Urothelium cell line (cell line): Measurements from ENCODE around the gene ACTL8.
A peak's percentile ranks its signal among the peaks of the same experiment; 100 is the strongest.

Experiments
- DNase-seq: peaks from one replicate; pipeline ENCODE4 v3.0.0; 2011; ENCODE audit warnings: low spot score, mixed read lengths
- FAIRE-seq: peaks from 2 replicates; lab custom pipeline; 2011; peaks lifted over from hg19 to GRCh38; lab: Jason Lieb, UNC

ACTL8 gene, protein sequence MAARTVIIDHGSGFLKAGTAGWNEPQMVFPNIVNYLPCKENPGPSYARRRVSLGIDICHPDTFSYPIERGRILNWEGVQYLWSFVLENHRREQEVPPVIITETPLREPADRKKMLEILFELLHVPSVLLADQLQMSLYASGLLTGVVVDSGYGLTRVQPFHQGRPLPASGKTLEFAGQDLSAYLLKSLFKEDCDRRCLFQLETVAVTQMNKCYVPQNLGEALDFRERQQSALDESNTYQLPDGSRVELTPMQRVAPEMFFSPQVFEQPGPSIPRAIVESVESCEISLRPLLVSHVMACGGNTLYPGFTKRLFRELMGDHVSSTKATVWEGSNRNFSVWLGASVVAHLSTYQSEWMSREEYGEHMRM

DNA sequence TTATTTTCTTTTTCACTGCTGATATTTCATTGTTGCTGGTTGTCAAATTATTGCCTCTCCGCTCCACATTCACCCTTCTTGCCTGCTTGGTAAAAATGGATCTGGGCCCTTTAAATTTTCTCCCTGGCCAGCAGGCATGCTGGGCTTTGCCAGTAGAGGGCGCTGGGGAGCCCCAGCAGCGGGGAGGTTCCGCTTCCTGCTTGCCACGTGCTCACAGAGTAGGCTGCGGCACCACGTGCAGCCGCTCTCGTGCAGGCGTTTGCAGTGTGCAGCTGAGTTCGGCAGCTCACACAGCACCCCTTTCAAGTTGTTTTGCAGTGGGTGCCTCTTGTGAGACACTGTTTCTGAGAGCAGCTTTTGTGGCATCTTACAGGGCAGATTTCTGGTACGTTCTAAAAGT is at the start of gene ACTL8:
ACTL8 (plus strand) TSS at position 214 of the 400 bp plus-strand sequence. CDS start 67,676 bp downstream, outside the sequence.
- DNase-seq, result no peak
- FAIRE-seq, result no peak

DNA sequence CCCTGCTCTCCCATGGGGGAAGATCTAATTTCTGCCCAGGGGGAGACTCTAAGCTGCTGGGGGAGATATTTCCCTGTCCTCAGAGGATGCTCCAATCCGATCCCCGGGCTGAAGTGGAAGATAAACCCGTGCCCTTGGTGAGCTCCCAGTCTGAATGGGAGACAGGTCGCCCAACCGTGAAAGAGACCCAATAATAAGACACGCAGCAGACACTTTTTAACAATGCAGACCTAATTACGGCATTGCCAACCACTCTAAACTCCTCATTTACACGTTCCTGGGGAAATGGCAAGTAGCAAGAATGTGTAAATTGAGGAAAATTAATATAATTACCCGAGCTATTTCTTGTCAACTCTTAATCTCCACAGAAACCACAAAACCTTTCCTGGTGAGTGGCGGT is 48.7 kb upstream of the ACTL8 start:
- FAIRE-seq (no peak), DNase-seq (no peak)

DNA sequence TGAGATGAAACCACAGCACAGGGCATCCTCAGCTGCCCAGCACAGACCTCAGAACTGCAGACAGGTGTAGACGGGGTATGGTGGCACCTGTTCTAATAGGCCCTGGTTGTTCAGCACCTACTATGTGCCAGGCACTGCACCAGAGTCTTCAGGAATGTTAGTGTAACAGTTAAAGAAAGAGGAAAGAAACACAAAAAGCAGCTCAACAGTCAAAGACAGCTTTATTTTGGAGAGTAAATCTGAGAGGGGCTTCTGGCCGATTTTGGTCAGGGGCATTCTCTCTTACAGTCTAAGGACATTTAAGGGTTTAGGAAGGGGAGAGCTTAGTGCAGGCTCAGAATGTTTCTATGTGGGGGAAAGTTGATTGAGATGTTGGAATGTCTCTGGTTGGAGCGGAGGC is 45.2 kb upstream of the ACTL8 start:
- DNase-seq (no peak), FAIRE-seq (no peak)

DNA sequence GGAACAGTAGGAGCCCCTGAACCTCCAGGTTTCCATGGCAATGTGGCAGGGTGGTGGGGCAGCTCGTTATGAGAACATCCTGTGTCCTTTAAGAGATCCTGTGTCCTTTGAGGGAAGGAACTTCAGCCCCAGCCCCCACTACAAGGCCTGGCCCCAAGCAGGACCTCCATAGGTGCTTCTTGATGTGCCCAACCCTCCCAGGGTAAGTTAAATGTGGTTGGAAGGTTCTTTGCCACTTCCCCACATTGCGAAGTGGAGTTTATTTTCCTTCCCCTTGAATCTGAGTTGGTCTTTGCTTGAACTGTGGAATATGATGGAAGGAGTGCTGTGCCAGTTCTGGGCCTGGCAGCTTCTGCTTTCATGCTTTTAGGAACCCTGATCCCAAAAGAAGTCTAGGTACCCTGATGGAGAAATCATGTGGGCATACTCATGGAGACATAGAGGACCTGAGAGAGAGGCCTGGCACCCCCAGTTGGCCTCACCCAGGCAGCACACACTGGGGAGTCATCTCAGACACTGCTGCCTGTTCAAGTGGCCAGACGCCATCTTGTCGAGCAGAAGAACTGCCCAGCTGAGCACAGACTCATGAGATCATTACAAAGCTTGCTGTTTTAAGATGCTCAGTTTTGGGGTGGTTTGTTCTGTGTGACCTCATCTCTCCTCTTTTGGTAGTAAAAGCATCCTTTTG is 44.1 kb upstream of the ACTL8 start:
- DNase-seq (no peak), FAIRE-seq (no peak)

DNA sequence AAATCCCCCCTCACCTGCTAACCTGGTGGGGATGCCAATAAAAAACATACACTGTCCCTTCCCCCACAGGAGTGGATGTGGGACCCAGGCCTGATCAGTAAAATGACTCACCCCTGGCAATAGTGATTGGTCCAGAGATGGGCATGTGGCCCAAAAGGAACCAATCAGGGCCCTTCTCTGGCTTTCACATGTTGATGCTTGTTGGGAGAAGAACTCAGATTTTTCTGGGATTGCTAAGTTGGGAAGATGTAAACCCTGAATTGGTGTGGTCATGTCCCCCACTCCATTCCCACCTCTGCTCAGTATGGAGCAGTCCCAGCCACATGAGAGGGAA is 43.6 kb upstream of the ACTL8 start:
- FAIRE-seq, result no peak
- no peak for DNase-seq

DNA sequence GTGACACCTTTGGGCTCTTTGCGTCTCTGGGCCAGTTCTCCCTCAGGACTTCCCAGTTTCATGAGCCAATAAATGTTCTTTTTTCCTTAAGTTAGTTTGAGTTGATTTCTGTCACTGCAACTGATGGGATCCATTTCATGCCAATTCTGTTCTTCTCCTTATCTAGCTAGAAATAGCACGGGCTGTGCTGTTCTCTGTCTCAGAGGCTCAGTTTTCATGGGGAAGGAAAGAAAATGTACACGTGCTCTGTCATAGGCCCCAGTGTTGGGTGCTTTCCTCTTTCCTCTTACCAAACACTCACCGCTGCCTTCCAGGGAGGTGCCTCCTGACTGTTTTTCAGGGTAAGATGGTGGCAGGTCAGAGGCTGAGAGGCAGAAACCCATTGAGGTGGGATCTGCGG is 43.2 kb upstream of the ACTL8 start:
- FAIRE-seq (no peak), DNase-seq (no peak)

DNA sequence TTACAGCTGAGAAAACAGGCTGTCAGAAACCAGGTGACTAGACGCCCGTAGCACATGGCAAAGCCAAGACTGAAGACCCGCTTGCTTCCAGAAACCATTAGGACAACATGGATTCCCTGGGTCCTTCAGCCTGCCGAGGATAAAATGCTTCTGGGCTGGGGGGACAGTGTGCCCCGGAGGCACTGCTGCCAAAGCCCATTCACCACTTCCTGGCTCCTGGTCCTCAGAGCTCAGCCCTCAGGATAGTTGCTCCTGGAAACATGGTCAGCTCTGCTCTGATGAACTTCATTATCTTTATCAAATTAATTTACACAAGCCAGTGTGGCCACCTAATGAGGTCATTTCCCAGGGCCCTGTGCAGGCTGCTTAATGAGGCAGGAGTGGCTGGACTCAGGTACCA is 41.1 kb upstream of the ACTL8 start:
- FAIRE-seq (no peak), DNase-seq (no peak)

DNA sequence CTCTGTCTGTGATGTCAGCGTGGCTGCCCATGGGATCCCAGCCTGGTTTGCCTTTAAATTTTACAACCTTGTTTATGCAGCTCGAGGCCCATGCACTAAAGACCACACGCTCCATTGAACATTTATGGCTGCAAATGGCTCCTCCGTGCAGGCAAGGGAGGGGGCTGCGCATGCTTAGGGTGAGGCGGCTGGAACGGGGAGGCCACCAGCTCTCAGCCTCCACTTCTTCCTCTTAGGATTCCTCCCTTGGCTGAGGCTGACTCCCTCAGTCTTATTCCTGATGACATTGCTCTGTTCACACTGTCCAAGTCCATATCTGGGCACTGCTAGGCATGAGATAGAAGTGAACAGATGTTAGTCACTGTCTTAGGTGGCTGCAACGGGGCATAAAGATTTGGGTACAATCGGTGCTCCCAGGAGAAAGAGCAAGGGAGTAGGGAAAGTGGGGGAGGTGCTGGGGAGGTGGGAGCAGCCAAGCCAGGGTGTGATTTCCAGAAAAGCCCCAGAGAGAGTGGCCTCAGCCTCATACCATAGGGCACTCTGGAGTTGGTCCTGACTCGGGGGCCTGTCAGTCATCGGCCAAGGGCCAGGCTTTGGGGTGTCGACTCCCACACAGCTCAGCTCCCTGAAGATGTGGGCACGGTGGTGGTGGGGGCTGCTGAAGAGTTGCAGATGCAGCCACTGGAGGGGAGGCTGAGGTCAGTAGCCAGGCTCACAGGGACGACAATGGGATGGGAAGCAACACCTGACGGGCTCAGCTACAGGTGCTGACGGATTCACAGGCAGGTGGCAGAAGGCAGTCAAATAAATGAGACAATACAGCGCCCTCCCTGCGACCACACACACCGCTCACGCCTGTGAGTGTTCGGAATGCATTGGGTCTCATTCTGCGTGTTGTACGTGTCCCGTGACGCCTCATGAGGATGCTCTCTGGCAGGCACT is 37.3 kb upstream of the ACTL8 start:
- FAIRE-seq, result no peak

DNA sequence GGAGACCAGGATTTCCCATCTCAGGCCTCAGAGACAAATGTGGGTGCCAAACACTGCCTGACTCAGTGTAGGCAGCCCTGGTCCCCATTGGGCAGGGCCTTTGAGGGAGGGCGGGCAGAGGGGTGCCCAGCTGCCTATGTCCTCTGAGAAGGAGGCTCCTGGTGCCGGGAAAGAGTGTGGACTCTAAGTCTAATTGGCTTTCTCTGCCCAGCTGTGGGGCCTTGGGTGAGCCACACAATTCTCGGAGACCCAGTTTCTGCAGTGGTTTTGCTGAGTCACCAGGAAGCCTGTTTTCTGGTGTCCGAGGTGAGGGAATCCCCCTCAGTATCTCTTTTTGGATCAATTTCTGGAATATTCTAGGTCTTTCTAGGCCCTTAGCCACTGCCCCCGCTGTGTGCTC is 35.3 kb upstream of the ACTL8 start:
- FAIRE-seq (no peak), DNase-seq (no peak)

More for the DNA sequence above, 37.3 kb upstream of the ACTL8 start:
- DNase-seq, result no peak

DNA sequence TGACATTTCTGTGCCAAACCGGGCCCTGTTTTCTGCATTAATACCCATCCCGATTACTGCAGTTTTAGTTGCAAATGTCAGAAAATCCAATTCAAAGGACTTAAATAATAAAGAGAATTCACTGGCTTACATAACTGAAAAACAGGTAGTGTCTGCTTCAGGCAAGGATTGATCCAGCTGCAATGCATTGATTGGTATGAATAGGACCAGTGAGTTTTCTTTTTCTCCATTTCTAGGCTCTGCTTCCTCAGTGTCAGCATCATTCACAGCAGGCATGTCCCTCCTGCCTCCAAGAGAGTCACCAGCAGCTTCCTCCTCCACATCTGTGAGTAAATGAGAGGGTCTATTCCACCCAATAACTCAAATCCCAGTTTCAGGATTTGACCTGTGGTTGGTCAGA is 33.7 kb upstream of the ACTL8 start:
- FAIRE-seq (no peak), DNase-seq (no peak)

DNA sequence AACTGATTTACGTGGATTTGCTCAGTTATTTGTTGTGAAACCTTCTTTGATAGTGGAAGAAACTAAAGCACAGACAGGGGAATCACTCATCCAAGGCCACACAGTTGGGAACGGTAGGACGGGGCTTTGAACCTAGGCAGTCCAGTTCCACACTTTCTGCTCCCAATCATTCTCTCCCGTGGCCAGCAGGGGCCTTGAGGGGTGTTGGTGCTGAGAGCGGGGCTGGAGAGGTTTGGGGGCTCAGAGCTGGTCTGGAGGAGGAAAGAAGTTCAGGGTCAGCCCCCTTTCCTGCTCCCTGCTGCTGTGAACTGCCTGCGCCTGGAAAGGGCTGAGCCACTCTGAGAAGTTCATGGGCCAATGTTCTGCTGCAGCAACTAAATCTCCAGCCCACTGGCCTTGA is 31.4 kb upstream of the ACTL8 start:
- DNase-seq (no peak), FAIRE-seq (no peak)

DNA sequence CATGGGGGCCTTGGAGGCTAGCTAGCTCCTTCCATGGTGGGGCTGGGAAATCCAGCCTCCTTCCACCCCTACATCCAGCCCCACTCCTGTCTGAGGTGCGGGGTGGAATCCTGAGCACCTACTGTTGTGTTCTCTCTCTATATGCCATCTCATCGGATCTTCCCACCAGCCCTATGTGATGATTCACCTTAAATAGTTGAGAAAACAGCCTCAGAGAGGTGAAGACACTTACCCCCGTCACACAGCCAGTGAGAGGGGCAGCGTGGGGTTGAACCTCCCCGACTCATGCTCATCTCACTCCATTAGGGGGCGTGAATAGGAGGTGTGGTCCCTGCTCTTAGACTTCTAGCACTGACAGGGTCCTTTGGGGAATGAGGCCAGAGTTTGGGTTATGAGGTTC is 31.0 kb upstream of the ACTL8 start:
- FAIRE-seq (no peak), DNase-seq (no peak)

DNA sequence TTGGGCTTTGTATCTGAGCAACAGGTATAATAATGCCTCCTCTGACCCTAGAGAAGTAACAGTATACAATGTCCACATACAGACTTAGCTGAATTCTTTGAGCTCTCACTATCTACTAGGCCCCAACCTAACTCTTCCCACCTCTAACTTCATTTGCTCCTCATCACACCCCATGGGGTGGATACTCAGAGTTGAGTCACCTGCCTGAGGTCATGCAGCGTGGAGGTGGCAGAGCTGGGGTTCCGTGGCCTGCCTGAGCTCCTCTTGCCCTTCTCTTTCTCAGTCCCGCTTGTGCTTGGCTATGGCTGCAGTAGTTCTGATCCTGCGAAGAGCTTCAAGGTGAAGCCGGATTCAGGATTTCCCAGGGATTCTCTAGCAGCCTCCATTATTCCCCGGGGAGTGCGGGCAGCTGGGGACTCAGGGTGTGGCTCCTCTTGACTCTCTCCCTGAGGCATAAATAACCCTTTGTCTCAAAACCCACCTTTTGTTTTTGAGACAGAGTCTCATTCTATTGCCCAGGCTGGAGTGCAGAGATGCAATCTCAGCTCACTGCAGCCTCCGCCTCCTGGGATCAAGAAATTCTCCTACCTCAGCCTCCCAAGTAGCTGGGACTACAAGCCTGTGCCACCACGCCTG is 29.9 kb upstream of the ACTL8 start:
- no peak for FAIRE-seq
- DNase-seq, result no peak

DNA sequence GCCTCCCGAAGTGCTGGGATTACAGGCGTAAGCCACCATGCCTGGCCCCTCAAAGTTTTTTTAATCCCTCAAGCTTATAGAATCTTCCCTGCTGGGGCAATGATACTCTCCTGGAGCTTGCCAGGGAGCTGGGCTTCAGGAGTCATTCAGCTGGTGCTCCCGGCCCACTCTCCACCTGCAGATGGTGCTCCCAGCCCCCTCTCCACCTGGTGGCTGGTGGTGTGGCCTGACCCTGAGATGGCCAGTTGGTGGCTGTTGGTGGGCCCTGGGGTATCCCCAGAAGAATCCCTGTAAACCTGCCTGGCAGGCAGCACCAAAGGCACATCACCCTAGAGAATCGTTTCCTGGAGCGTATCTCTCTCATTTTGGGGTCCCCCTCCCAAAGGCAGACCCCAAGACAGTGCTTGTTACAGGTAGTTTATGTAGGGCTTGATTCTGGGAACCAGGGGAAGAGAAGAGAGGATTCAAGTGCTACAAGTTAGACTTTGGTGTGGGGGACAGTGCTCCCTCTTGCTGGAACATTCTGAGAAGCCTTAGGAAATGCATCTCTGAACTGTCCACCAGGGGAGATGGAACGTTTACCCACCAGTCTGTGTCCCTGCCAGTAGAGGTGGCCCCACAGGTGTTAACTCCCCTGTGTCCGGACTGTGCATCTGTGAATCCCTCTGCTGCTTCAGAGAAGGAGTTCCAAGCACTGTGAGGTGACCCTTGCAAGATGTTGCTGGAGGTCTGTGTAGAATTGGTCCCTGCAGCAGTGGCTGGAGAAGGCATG is 29.1 kb upstream of the ACTL8 start:
- no peak for FAIRE-seq
- no peak for DNase-seq

DNA sequence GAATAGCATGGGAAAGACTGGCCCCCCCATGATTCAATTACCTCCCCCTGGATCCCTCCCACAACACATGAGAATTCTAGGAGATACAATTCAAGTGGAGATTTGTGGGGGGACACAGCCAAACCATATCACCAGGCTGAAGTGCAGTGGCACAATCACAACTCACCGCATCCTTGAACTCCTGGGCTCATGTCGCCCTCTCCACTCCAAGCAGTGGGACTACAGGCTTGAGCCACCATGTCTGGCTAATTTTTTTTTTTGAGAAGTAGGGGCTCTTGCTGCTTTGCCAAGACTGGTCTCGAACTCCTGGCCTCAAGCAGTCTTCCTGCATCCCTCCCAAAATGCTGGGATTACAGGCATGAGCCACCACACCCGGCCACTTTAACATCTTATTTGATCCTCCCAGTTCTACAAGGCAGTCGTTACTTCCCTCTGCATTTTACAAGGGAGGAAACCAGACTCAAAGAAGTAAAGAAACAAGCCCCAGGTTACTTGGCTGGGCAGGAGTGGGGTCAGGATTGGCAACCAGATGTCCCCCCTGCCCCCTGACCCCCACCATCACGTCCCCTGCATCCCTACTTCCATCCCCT is 26.9 kb upstream of the ACTL8 start:
- DNase-seq (no peak), FAIRE-seq (no peak)

DNA sequence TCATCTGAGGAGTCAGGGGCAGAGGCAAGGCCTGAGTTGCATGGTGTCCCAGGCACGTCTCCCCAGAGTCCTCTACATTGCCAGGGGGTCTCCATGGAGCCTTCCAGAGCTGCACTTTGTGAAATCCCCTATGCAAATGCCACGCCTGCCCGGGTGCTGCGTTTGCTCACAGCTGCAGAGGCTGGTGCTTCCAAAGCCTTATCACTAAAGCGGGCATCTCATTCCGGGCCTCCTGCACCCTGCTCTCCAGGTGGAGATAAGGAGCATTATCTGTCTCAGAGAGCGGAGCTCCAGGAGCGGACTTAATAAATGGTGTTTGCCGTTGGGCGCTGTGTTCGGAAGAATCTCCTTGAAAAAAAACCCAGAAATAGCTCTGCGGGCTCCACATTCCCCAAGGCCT is 25.9 kb upstream of the ACTL8 start:
- DNase-seq (no peak), FAIRE-seq (no peak)

DNA sequence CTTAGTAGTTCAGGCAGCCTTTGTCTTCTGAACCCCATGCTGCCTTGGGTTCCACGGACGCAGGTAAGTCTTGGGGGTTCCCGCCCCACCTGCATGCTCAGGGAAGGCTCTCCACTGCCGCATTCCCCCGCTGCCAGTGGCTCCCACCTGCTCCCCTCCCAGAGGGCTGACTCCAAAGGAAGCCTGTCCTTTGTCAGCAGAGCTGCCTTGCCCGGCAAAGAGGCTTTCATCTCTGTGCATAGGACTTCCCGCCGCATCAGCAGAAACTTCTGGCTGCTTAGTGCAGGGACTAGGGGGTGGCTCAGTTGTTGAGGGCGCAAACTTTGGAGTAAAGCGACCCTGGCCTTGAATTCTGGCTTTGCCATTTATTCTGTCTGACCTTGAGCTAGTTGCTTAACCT is 25.2 kb upstream of the ACTL8 start:
- no peak for FAIRE-seq
- DNase-seq, result no peak

DNA sequence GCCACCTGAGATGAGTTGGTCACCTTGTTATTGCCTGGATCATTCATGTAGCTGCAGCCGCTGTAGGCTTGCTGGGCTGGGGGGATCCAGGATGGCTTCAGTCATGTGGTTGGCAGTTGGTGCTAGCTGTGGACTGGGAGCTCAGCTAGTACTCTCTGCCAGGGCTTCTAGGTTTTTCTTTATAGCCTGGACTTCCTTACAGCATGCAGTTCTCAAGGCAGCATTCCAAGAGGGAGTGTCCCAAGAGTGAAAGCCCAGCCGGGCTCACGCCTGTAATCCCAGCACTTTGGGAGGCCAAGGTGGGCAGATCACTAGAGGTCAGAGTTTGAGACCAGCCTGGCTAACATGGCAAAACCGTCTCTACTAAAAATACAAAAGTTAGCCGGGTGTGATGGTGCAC is 23.7 kb upstream of the ACTL8 start:
- no peak for DNase-seq
- no peak for FAIRE-seq

DNA sequence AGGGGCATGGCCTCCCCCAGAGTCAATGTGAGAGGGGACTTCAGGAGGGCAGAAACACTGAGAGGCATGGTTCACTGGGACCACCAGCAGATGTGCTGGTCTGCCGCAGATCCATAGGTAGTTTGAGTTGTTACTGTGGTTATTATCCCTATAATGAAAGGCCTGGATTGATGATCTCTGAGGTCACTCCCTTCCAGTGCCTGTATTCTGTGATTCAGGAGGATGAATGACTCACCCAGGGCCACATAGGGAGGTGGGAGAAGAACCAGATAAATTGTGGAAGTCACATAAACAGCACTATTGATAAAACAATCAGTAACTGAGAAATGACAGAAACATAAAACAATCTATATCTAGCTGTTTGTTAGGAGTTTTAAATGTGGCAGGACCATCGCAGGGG is 22.7 kb upstream of the ACTL8 start:
- DNase-seq, result peak; percentile 51
- no peak for FAIRE-seq

DNA sequence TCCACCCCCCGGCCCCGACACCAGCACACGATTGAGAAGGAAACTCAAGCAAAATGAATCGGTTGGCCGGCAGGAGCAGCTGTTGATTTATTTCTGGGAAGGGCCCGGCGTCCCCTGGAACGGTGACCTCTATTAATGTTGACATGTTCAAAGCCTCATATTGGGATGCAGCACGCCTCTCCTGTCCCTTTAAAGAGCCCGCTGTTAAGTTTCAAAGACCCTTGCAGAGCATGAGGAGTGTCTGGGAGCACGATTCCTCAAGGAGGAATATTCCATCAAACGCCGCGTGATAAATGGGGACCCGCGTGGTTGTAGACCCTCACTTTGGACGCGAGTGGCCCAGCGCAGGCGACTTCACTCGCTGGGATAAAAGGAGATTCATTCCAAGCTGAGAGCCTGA is 21.5 kb upstream of the ACTL8 start:
- FAIRE-seq (no peak), DNase-seq (no peak)
